ENCODE data around the gene C11orf52. TPM values are rescaled to one million over a fixed set of nuclear protein-coding genes. Genes with fewer than 3 reads are reported as not detected.

The C11orf52 gene
- total RNA-seq, 1 donor from 2014 or later, result 0.26 TPM

DNA sequence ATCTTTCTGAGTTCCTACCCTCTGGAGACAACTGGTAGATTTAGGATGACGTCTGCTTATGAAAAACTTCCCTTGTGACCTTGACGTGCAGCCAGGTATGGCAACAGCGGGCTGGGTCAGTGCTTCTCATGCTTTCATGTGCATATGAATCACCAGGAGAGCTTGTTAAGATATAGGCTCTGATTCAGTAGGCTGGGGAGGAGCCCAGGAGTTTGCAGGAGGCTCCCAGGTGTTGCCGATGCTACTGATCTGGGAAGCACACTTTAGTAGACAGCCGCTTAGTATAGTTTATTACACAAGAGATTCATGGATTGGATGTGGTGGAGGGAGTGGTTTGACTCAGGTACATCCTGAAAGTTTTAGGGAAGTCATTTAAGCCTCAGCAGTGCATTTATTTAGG lies 42.2 kb downstream of the C11orf52 start:
- Histone ChIP-seq H3K36me3 (ENCODE audit: control insufficient read depth, insufficient read depth, low read length) (no peaks in the 10 kb centered on the region), H3K4me3 (ENCODE audit: low read depth, low read length) (no peak overlapping the region), H3K27me3 (ENCODE audit: control insufficient read depth, insufficient read depth, low read length) (no peaks in the 10 kb centered on the region)
- TF ChIP-seq, protein P1, sequence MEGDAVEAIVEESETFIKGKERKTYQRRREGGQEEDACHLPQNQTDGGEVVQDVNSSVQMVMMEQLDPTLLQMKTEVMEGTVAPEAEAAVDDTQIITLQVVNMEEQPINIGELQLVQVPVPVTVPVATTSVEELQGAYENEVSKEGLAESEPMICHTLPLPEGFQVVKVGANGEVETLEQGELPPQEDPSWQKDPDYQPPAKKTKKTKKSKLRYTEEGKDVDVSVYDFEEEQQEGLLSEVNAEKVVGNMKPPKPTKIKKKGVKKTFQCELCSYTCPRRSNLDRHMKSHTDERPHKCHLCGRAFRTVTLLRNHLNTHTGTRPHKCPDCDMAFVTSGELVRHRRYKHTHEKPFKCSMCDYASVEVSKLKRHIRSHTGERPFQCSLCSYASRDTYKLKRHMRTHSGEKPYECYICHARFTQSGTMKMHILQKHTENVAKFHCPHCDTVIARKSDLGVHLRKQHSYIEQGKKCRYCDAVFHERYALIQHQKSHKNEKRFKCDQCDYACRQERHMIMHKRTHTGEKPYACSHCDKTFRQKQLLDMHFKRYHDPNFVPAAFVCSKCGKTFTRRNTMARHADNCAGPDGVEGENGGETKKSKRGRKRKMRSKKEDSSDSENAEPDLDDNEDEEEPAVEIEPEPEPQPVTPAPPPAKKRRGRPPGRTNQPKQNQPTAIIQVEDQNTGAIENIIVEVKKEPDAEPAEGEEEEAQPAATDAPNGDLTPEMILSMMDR (IDR thresholded peaks at IDR 0.05; ENCODE audit: insufficient read depth, low read length, severe bottlenecking), result no peak
- DNase-seq (ENCODE audit: low read depth) (peak; percentile 99), FAIRE-seq (peak; percentile 92)

DNA sequence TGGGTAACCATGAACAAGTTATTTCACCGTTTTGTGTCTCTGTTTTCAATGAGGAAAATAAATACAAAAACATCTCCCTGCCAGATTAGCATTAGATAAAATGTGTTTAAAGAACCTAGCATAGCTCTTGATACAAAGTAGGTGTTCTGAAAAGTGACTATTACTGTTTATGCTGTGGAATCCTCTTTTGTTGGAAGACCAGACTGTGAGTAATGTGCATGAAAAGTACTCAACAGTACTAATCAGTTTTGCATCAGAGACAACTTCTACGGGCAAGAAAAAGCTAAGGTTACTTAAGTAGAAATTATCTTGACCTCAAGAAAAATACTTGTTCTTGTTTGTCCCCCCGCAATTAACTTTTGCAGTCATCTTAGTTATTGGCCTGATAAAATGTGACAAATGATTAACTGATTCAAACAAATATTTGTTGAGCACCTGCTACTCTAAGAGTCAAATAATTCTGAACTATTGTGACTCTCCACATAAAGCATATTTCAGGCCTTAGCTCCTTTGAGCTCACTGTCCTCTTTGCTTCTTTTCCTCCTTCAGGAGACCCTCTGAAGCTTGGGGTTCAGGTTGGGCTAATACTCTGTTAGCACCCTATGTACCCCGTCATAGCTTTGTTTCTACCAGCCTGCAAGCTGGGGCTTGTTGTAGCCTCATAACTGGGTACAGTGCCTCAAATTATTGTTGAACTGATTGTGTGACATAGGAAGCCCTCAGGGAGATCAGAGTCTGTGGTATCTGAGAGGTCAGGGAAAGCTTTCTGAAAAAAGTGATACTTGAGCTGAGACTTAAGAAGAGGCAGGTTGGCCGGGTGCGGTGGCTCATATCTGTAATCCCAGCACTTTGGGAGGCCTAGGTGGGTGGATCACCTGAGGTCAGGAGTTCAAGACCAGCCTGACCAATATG lies 42.9 kb downstream of the C11orf52 start:
- DNase-seq (ENCODE audit: low read depth) (peak; percentile 57), FAIRE-seq (peak; percentile 70)
- H3K4me3 ChIP-seq (ENCODE audit: low read depth, low read length), result no peak overlapping the region
- no peaks in the 10 kb centered on the region for H3K27me3 ChIP-seq (ENCODE audit: control insufficient read depth, insufficient read depth, low read length)
- TF ChIP-seq, protein P1 (IDR thresholded peaks at IDR 0.05; ENCODE audit: insufficient read depth, low read length, severe bottlenecking), result no peak
- H3K36me3 ChIP-seq (ENCODE audit: control insufficient read depth, insufficient read depth, low read length), result no peaks in the 10 kb centered on the region

DNA sequence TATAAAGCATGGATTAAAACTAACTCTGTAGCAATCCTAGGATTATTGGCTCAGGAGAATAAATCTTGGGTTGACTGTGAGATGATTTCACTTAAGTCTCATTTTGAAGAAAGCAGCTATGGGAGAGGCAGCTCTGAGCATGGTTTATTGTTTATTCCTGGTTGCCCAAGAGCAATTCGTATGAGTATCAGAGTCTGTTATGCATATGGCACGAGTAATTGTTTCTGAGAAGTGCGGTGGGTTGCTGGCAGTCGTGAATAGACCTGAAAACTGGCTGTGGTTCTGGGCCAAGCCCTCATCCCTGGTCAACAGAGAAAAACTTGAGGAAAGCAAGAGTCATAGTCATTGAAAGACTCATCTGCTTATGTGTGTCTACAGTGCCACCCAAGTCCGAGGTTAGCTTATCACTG lies 45.2 kb downstream of the C11orf52 start:
- no peak overlapping the region for H3K4me3 ChIP-seq (ENCODE audit: low read depth, low read length)
- H3K36me3 ChIP-seq (ENCODE audit: control insufficient read depth, insufficient read depth, low read length), result no peaks in the 10 kb centered on the region
- FAIRE-seq (no peak), DNase-seq (ENCODE audit: low read depth) (no peak)
- TF ChIP-seq, protein P1 (IDR thresholded peaks at IDR 0.05; ENCODE audit: insufficient read depth, low read length, severe bottlenecking), result no peak
- H3K27me3 ChIP-seq (ENCODE audit: control insufficient read depth, insufficient read depth, low read length), result no peaks in the 10 kb centered on the region

DNA sequence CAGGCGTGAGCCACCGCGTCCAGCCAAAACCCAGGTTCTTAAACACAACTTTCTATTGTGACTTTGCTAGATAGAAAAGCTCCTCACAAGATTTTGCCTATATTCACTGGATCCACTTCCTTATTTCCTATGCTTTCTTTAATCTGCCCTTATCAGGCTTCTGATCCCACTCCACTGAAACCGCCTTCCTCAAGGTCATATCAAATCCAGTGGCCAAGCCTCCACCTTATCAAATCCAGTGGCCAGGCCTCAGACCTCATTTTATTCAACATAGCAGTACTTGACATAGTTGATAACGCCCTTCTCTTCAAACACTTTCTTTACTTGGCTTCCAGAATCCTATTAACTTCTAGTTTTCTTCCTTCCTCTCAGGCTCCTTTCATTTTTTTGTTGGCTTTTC lies 48.0 kb downstream of the C11orf52 start:
- no peaks in the 10 kb centered on the region for H3K36me3 ChIP-seq (ENCODE audit: control insufficient read depth, insufficient read depth, low read length)
- DNase-seq (ENCODE audit: low read depth) (no peak), FAIRE-seq (no peak)
- H3K27me3 ChIP-seq (ENCODE audit: control insufficient read depth, insufficient read depth, low read length), result no peaks in the 10 kb centered on the region
- H3K4me3 ChIP-seq (ENCODE audit: low read depth, low read length), result no peak overlapping the region
- TF ChIP-seq, protein P1 (IDR thresholded peaks at IDR 0.05; ENCODE audit: insufficient read depth, low read length, severe bottlenecking), result no peak

GRCh38 chr11:111967649-111968048 lies 48.9 kb downstream of the C11orf52 start:
- FAIRE-seq, result no peak
- H3K4me3 ChIP-seq (ENCODE audit: low read depth, low read length), result no peak overlapping the region
- peak; percentile 31 for DNase-seq (ENCODE audit: low read depth)
- H3K27me3 ChIP-seq (ENCODE audit: control insufficient read depth, insufficient read depth, low read length), result no peaks in the 10 kb centered on the region
- TF ChIP-seq, protein P1 (IDR thresholded peaks at IDR 0.05; ENCODE audit: insufficient read depth, low read length, severe bottlenecking), result no peak
- H3K36me3 ChIP-seq (ENCODE audit: control insufficient read depth, insufficient read depth, low read length), result no peaks in the 10 kb centered on the region

All from bronchial epithelial cell (primary cell).